ENCODE results near the gene SLC44A3. TPM values are rescaled to one million over a fixed set of nuclear protein-coding genes. Genes with fewer than 3 reads are reported as not detected.

Gene SLC44A3
- total RNA-seq, 6 experiments from 2014 or later: 1.9 to 8.7 (median 7.4) TPM

DNA sequence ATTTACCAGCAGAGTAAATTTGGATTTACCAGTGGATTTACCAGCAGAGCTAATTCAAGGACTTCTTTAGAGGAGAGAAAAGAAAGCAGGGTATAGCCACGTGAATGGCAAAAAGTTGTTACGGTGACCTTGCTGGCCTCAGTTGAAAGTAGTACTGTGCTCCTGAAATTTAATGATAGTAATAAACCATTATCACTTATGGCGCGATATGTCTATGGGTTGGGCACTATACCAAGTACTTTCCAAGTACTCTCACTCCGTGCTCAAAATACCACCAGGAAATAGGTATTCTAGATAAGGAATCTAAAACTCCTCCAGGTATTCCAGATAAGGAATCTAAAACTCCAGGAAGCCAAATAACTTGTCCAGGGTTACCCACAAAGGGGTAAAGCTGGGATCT is 35.8 kb downstream of the SLC44A3 start:
- Histone ChIP-seq H3K27me3 (no peaks in the 10 kb centered on the region), H3K9me3 (no peaks in the 10 kb centered on the region), H3K36me3 (no peaks in the 10 kb centered on the region), H3K4me3 (no peak overlapping the region), H3K27ac (no peak overlapping the region), H3K4me1 (no peaks in the 10 kb centered on the region)
- ATAC-seq (no peak), DNase-seq (no peak)
- WGBS (ENCODE audit: insufficient coverage, low coverage, low lambda C conversion rate, missing lambda C conversion rate): 99% methylated on average over 5 of the region's 5 CpGs
- intact Hi-C loops (cut with DNase I): no loop called here
- TF ChIP-seq, protein P1, sequence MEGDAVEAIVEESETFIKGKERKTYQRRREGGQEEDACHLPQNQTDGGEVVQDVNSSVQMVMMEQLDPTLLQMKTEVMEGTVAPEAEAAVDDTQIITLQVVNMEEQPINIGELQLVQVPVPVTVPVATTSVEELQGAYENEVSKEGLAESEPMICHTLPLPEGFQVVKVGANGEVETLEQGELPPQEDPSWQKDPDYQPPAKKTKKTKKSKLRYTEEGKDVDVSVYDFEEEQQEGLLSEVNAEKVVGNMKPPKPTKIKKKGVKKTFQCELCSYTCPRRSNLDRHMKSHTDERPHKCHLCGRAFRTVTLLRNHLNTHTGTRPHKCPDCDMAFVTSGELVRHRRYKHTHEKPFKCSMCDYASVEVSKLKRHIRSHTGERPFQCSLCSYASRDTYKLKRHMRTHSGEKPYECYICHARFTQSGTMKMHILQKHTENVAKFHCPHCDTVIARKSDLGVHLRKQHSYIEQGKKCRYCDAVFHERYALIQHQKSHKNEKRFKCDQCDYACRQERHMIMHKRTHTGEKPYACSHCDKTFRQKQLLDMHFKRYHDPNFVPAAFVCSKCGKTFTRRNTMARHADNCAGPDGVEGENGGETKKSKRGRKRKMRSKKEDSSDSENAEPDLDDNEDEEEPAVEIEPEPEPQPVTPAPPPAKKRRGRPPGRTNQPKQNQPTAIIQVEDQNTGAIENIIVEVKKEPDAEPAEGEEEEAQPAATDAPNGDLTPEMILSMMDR (IDR thresholded peaks at IDR 0.05): no peak
- TF ChIP-seq POLR2A (IDR thresholded peaks at IDR 0.05): no peak

DNA sequence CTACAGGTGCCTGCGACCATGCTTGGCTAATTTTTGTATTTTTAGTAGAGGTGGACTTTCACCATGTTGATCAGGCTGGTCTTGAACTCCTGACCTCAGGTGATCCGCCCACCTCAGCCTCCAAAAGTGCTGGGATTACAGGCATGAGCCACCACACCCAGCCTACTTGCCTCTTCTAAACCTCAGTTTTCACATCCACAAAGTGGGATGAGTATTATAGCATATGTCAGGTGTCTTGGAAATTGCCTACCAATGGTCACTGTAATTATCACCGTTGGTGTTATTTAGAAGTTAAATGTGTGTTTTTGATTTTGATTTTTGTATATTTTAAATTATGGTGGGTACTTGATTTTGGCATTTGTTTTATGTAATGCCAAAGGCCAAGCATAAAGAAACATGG is 36.7 kb downstream of the SLC44A3 start:
- 80% methylated on average over 2 of the region's 3 CpGs for WGBS (ENCODE audit: insufficient coverage, low coverage, low lambda C conversion rate, missing lambda C conversion rate)
- DNase-seq (no peak), ATAC-seq (no peak)
- no peak overlapping the region for H3K27ac ChIP-seq
- H3K36me3 ChIP-seq: no peaks in the 10 kb centered on the region
- no peak for TF ChIP-seq POLR2A (IDR thresholded peaks at IDR 0.05)
- TF ChIP-seq, protein P1 (IDR thresholded peaks at IDR 0.05): no peak
- no peaks in the 10 kb centered on the region for H3K27me3 ChIP-seq
- intact Hi-C loops (cut with DNase I): no loop called here
- H3K4me3 ChIP-seq: no peak overlapping the region
- no peaks in the 10 kb centered on the region for H3K4me1 ChIP-seq
- no peaks in the 10 kb centered on the region for H3K9me3 ChIP-seq

DNA sequence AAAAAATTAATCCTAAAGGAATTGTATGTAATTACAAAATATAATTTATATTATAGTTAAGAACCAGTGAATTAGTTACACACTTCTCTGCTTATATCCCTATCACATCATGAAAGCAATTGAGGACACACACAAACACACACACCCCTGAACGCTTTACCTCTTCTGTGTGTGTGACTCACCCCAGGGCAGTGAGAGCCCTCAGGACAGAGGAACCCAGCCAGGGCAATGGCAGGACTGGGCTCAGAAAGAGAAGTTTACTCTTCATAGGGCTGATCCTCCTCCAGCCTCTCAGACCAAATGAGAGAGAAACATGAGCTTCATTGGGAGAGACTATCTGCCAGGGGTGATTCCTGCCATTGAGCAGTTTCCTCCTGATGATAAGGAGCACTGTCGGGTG is 38.1 kb downstream of the SLC44A3 start:
- no peak for DNase-seq
- ATAC-seq: no peak
- WGBS (ENCODE audit: insufficient coverage, low coverage, low lambda C conversion rate, missing lambda C conversion rate): 72% methylated on average over 2 of the region's 2 CpGs
- H3K4me3 ChIP-seq: no peak overlapping the region
- H3K27ac ChIP-seq: no peak overlapping the region
- H3K27me3 ChIP-seq: no peaks in the 10 kb centered on the region
- H3K36me3 ChIP-seq: no peaks in the 10 kb centered on the region
- no peaks in the 10 kb centered on the region for H3K4me1 ChIP-seq
- H3K9me3 ChIP-seq: no peaks in the 10 kb centered on the region
- intact Hi-C loops (cut with DNase I): no loop called here
- no peak for TF ChIP-seq POLR2A (IDR thresholded peaks at IDR 0.05)
- TF ChIP-seq, protein P1 (IDR thresholded peaks at IDR 0.05): no peak

DNA sequence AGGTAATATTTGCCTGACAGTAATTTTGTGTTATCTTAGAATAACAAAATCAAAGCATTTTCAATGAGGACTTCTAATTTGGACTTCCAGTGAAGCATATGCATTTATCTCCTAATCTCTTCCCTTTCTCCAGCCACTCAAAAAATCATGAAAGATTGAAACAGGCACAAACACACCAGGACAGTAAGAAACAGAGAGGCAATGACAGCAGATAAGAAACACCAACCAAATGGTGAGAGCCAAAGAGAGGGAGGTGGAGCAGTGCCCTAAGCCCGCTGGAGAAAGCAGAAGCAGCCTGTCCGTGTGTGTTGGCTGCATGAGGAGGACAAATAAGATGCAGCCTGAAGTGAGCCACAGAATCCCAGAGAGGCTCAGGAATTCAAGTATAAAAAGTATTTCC is 39.0 kb downstream of the SLC44A3 start:
- WGBS (ENCODE audit: insufficient coverage, low coverage, low lambda C conversion rate, missing lambda C conversion rate): 76% methylated on average over 2 of the region's 2 CpGs

More for the DNA sequence above, 39.0 kb downstream of the SLC44A3 start:
- DNase-seq: no peak
- Histone ChIP-seq H3K36me3 (no peaks in the 10 kb centered on the region), H3K4me1 (no peaks in the 10 kb centered on the region), H3K27me3 (no peaks in the 10 kb centered on the region), H3K9me3 (no peaks in the 10 kb centered on the region), H3K27ac (no peak overlapping the region), H3K4me3 (no peak overlapping the region)
- TF ChIP-seq POLR2A (IDR thresholded peaks at IDR 0.05): no peak
- TF ChIP-seq, protein P1 (IDR thresholded peaks at IDR 0.05): no peak
- intact Hi-C loops (cut with DNase I): no loop called here
- no peak for ATAC-seq
